OCI-LY7 (cell line): ENCODE results near the gene FKBP1A. TPM values are rescaled to one million over a fixed set of nuclear protein-coding genes. Genes with fewer than 3 reads are reported as not detected.

Experiments
- BruUV-seq: library from RNA; stranded (reverse); fragments of 400-500 nt; replicated peaks from 2 replicates; lab custom pipeline; 2021; lab: Mats Ljungman, UMichigan
- CTCF ChIA-PET: fragments of 300-600 bp; sonication (Branson Sonifier 250); formaldehyde crosslinking; loops from one replicate; lab custom pipeline; 2022; ENCODE audit warnings: antibody characterized with exemption; ENCODE audit not compliant: unreplicated experiment; lab: Charles Lee
- POLR2A ChIA-PET: fragments of 300-600 bp; sonication (Branson Sonifier 250); formaldehyde crosslinking; loops from one replicate; lab custom pipeline; 2022; ENCODE audit warnings: antibody characterized with exemption; lab: Charles Lee
- DNase-seq: peaks from one replicate; pipeline ENCODE4 v3.0.0-alpha.2; 2015; ENCODE audit warnings: low spot score
- H2AFZ ChIP-seq: fragments of 200-600 bp; sonication (generic), shearing (Covaris generic); 2 replicates; pipeline ENCODE4 v1.6.1; 2014; ENCODE audit warnings: mild to moderate bottlenecking, antibody characterized with exemption, low read length, moderate library complexity
- H3K27ac ChIP-seq: fragments of 200-600 bp; sonication (generic); 2 replicates; pipeline ENCODE4 v1.5.1; 2014; ENCODE audit warnings: mixed run types, low read depth, mild to moderate bottlenecking, moderate library complexity, low read length, inconsistent platforms; ENCODE audit not compliant: poor library complexity, severe bottlenecking
- H3K36me3 ChIP-seq: fragments of 200-600 bp; sonication (generic); 2 replicates; pipeline ENCODE4 v1.6.1; 2014; ENCODE audit warnings: mild to moderate bottlenecking, antibody characterized with exemption, low read length, moderate library complexity, mixed read lengths; ENCODE audit not compliant: insufficient read depth
- H3K4me1 ChIP-seq: fragments of 200-600 bp; sonication (generic); 2 replicates; pipeline ENCODE4 v1.5.1; 2014; ENCODE audit warnings: mild to moderate bottlenecking, low read length; ENCODE audit not compliant: insufficient read depth, poor library complexity, severe bottlenecking
- H3K4me2 ChIP-seq: fragments of 200-600 bp; sonication (generic); 2 replicates; pipeline ENCODE4 v1.6.1; 2014; ENCODE audit warnings: mild to moderate bottlenecking, low read length
- H3K4me3 ChIP-seq: fragments of 200-600 bp; sonication (generic); 2 replicates; pipeline ENCODE4 v1.5.1; 2014; ENCODE audit warnings: mild to moderate bottlenecking, low read depth, low read length; ENCODE audit not compliant: poor library complexity, severe bottlenecking
- H3K79me2 ChIP-seq: fragments of 200-600 bp; sonication (generic); 2 replicates; pipeline ENCODE4 v1.6.1; 2016; ENCODE audit warnings: low read depth, mild to moderate bottlenecking, low read length, moderate library complexity, mixed read lengths; ENCODE audit not compliant: insufficient read depth
- H3K9me2 ChIP-seq: fragments of 200-600 bp; sonication (generic); 2 replicates; pipeline ENCODE4 v1.6.1; 2016; ENCODE audit warnings: mild to moderate bottlenecking, low read length, mixed read lengths; ENCODE audit not compliant: insufficient read depth
- H3K9me3 ChIP-seq: fragments of 200-600 bp; sonication (generic); 2 replicates; pipeline ENCODE4 v1.6.1; 2014; ENCODE audit warnings: mild to moderate bottlenecking, mixed run types, low read length, mixed read lengths
- H4K20me1 ChIP-seq: fragments of 200-600 bp; sonication (generic); 2 replicates; pipeline ENCODE4 v1.6.1; 2014; ENCODE audit warnings: mild to moderate bottlenecking, antibody characterized with exemption, low read length, moderate library complexity, mixed read lengths; ENCODE audit not compliant: insufficient read depth
- CTCF ChIP-seq: fragments of 200-600 bp; sonication (generic); conservative IDR thresholded peaks from 2 replicates; pipeline ENCODE4 v1.5.1; 2014; ENCODE audit warnings: mild to moderate bottlenecking, antibody characterized with exemption, low read length, moderate library complexity, mixed read lengths
- EZH2phosphoT487 ChIP-seq: fragments of 200-600 bp; sonication (generic); IDR thresholded peaks from 2 replicates; pipeline ENCODE4 v1.6.1; 2018; ENCODE audit warnings: low read depth, borderline replicate concordance, mild to moderate bottlenecking, mixed run types, antibody characterized with exemption, low read length, moderate library complexity, mixed read lengths
- intact Hi-C: fragments of 100-400 bp; cut with micrococcal nuclease; formaldehyde crosslinking; loops from one replicate; pipeline ENCODE4 v1.10.0; 2022; ENCODE audit not compliant: unreplicated experiment
- total RNA-seq, 2 experiments: library from RNA; depleted of rRNA in 1 of 2; stranded (reverse); fragments of >200 nt in 1 of 2; shearing (Covaris generic) in 1 of 2; gene quantifications; 2 replicates each; pipeline ENCODE4 v1.2.3, GENCODE V29; 2014 to 2022

Gene FKBP1A
- total RNA-seq, 2 experiments from 2014 or later = 99.0 to 218 TPM

DNA sequence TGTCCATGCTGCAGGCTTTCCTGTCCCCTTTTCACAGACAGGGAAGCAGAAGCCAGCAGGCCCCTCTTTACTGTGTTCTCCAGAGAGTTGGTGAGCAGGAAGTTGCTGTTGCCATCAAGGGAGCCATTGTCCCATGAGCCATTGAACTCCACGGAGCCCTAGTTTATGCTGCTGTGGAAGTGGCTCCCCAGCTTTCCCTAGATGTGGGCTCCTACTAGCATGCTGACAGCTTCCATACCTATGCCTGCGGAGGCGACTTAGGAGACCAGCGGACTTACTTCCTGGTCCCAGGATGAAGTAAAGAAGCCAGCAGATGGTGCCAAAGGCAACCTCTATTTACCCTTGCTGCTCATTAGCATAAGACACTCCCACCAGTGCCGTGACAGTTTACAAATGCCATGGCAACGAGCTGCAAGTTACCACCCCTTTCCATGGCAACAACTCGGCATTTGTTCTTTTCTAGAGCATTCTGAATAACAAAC lies 30.8 kb upstream of the FKBP1A start:
- Histone ChIP-seq H3K4me1 (no peaks in the 10 kb centered on the region), H3K36me3 (no peaks in the 10 kb centered on the region), H3K9me2 (no peaks in the 10 kb centered on the region), H3K27ac (no peak overlapping the region), H2AFZ (no peak overlapping the region), H4K20me1 (no peaks in the 10 kb centered on the region), H3K79me2 (no peaks in the 10 kb centered on the region), H3K4me3 (no peak overlapping the region), H3K9me3 (peaks cover 12% of the 10 kb centered on the region), H3K4me2 (no peak overlapping the region)
- ChIA-PET POLR2A (no interaction called here), CTCF (no interaction called here)
- no TSS peak for BruUV-seq
- TF ChIP-seq EZH2phosphoT487 (no peak), CTCF (peak; percentile 34; the same call in 1 of the 2 replicates)
- peak; percentile 34 for DNase-seq
- intact Hi-C loops = no loop called here

GRCh38 chr20:1423206-1423605 lies 30.4 kb upstream of the FKBP1A start:
- H3K79me2 ChIP-seq = no peaks in the 10 kb centered on the region
- TF ChIP-seq CTCF = no peak
- no peak for TF ChIP-seq EZH2phosphoT487
- ChIA-PET CTCF (interaction anchor here (0.6 kb wide), 1 partner anchor 985 kb away, joined by 3 read pairs; no protein-coding TSS in a partner anchor), POLR2A (no interaction called here)
- no peak for DNase-seq
- H2AFZ ChIP-seq = no peak overlapping the region
- H3K4me3 ChIP-seq = no peak overlapping the region
- no peaks in the 10 kb centered on the region for H3K36me3 ChIP-seq
- peaks cover 15% of the 10 kb centered on the region for H3K9me3 ChIP-seq
- H3K27ac ChIP-seq = no peak overlapping the region
- H3K4me2 ChIP-seq = no peak overlapping the region
- no peaks in the 10 kb centered on the region for H3K9me2 ChIP-seq
- no peaks in the 10 kb centered on the region for H4K20me1 ChIP-seq
- BruUV-seq = no TSS peak
- intact Hi-C loops = no loop called here
- H3K4me1 ChIP-seq = no peaks in the 10 kb centered on the region

DNA sequence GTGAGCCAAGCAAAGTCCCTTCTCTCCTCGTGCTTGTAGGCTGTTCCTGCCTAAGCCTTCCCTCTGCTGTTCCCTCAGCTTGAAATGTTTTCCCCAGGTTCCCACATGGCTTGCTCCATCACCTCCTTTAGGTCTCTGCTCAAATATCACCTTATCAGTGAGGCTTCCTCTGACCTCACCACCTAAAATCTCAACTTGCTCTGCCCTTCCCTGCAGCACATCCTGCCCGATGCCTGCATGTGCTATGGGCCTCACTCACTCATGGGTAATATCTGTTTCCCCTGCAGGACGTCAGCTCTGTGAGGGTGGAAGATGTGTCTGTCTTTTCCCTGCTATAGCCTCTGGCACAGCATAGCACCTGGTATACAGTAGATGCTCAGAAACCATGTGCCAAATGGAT lies 29.9 kb upstream of the FKBP1A start:
- CTCF ChIA-PET = interaction anchor here (0.6 kb wide), 1 partner anchor 984 kb away, joined by 3 read pairs; no protein-coding TSS in a partner anchor
- no peak overlapping the region for H2AFZ ChIP-seq
- H3K4me2 ChIP-seq = no peak overlapping the region
- no TSS peak for BruUV-seq
- no peak overlapping the region for H3K4me3 ChIP-seq
- DNase-seq = no peak
- no peaks in the 10 kb centered on the region for H4K20me1 ChIP-seq
- peaks cover 15% of the 10 kb centered on the region for H3K9me3 ChIP-seq
- POLR2A ChIA-PET = no interaction called here
- H3K4me1 ChIP-seq = no peaks in the 10 kb centered on the region
- no peak overlapping the region for H3K27ac ChIP-seq
- H3K79me2 ChIP-seq = no peaks in the 10 kb centered on the region
- intact Hi-C loops = no loop called here
- no peaks in the 10 kb centered on the region for H3K9me2 ChIP-seq
- H3K36me3 ChIP-seq = no peaks in the 10 kb centered on the region
- no peak for TF ChIP-seq EZH2phosphoT487
- no peak for TF ChIP-seq CTCF
